ENCODE data around the gene RYR1.
A peak's percentile ranks its signal among the peaks of the same experiment; 100 is the strongest.
"Not testable (repeated sequence)": the region's sequence is repeated elsewhere in the genome, so short reads cannot be mapped to it uniquely, and the experiment has no call there.

RYR1 gene

GRCh38 chr19:38626401-38626800, 192.9 kb downstream of the RYR1 start:
- DNase-seq (ENCODE audit: low read depth, low spot score), result no peak
- no peak overlapping the region for H3K27ac ChIP-seq

DNA sequence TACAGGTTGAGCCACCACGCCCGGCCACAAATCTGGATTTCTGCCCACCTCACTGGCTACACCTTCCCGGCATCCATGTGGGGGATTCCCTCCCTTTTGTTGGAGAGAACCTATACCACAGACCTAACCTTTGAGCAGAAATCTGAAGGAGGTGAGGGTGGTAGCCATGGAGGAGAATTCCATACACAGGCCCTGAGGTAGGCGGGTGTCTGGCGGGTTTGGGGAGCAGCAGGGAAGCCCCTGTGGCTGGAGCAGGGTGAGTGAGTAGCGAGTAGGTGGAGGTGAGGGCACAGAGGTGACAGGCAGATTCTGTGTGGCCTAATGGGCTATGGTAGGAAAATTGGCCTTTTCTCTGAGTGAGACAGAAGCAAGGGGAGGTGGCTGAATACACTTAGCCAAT, 196.1 kb downstream of the RYR1 start:
- DNase-seq (ENCODE audit: low read depth, low spot score), result no peak
- H3K27ac ChIP-seq, result no peak overlapping the region

GRCh38 chr19:38631301-38631700, 197.8 kb downstream of the RYR1 start:
- DNase-seq (ENCODE audit: low read depth, low spot score), result not testable (repeated sequence)
- H3K27ac ChIP-seq, result peak overlapping the region; percentile 70

DNA sequence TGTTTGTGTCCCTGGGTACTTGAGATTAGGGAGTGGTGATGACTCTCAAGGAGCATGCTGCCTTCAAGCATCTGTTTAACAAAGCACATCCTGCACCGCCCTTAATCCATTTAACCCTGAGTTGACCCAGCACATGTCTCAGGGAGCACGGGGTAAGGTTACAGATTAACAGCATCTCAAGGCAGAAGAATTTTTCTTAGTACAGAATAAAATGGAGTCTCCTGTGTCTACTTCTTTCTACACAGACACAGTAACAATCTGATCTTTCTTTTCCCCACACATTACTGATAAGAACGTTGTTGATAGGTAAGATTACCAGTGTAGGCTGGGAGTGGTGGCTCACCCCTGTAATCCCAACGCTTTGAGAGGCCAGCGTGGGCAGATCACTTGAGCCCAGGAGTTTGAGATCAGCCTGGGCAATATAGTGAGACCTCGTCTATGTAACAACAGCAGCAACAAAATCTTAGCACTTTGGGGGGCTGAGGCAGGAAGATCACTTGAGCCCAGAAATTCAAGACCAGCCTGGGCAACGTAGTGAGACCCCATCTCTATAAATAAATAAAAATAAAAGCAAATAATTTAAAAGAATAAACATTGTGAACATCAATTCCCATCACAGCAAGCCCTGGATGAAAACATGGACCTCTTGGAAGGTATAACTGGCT, 198.5 kb downstream of the RYR1 start:
- peak overlapping the region; percentile 70 for H3K27ac ChIP-seq
- not testable (repeated sequence) for DNase-seq (ENCODE audit: low read depth, low spot score)

DNA sequence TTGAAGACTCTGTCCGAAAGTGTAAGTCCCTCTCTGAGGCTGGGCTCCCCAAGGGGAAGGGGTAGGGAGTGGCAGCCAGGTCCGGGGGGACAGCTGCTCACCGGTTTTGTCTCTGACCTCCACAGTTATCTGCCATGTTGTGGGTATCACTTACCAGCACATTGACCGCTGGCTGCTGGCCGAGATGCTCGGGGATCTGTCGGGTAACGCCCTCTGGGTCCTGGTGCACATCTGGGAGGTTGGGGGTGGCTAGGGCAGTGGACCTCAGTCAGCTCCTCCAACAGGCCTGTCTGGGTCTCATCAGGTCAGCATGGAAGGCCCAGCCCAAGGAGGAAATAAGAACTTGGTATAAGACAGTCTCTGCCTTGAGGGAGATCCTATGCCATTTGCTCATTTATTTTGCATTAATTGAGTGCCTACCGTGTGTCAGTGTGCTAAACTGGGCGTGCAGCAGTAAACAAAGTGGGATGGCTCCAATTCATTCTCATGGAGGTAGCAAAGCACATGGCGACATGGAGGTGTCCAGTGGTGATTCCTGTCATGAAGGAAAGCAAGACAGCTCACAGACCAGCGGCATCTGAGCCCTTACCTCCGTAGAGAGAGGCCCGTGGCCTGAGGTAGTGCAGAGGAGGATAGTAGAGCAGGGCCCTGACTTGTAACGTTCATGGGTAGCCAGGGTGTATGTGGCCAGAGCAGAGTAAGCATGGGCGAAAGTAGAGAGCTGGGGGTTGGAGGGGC, 199.2 kb downstream of the RYR1 start:
- peak overlapping the region; percentile 70 for H3K27ac ChIP-seq
- no peak for DNase-seq (ENCODE audit: low read depth, low spot score)

GRCh38 chr19:38634757-38635482, 201.4 kb downstream of the RYR1 start:
- peak overlapping the region; percentile 84 for H3K27ac ChIP-seq
- no peak for DNase-seq (ENCODE audit: low read depth, low spot score)

DNA sequence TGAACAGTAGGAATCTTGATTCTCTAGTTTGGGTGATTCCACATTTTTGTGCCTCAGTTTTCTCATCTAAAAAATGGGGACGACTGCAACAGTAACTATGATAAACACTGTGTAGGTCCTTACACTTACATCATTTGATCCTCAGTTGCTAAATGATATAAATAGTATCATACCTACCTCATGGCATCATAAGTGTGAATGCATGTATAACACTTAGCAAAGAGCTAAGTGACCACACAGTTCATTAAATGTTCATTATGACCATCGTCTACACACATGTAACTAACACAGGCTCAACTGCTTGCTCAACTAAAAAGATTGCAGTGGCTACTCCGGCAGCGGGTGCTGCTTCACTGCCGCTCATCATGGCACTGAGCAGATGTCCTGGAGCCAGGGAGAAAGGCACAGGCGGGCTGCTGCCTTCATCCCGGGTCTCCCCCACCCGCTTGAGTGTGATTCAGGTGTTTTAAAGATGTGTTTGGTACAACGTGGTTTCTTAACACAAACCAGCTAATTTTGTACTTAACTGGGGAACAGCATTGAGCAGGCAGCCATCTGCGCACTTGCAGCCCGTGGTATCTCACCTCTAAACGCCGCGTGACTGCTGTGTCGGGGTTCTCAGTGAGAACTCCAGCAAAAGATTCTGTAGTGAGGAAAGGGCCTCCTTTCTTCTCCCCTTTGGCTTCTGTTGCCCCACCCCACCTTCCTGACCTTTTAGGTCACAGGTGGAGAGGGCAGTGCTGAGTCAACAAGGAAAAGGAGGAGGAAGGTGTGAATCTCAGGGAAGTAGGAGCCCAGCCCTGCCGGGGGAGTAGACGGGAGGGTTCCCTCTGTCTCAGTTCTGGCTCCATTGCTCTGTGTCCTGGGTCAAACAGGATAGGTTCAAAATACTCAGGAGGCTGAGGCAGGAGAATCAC, 202.2 kb downstream of the RYR1 start:
- DNase-seq (ENCODE audit: low read depth, low spot score), result no peak
- H3K27ac ChIP-seq, result peak overlapping the region; percentile 84
